ENCODE data around the gene NHLH1. TPM values are rescaled to one million over a fixed set of nuclear protein-coding genes. Genes with fewer than 3 reads are reported as not detected.

Gene NHLH1
- total RNA-seq, 1 experiment from 2014 or later: 0.18 TPM

DNA sequence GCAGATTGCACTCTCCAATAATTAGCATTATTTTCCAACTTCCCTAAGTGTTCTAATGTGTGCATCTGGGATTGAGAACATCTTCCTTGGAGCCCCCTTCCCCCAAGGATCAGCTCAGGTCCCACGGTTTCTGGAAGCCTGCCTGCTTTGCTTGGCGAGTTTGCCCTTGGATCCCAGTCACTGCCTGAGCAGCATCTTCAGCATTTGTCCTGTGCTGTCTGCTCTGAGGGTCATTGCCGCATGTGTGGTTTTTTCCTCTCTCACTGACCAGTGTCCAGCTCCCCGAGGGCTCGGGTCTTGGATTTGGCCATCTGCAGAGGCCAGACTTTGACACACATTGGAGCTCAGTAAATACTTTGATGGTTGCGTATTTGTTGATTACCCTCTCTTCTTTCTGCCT lies 51.6 kb downstream of the NHLH1 start:
- DNase-seq (ENCODE audit: low read depth, low spot score) (no peak), ATAC-seq (no peak)
- BruUV-seq (replicated peaks): no TSS peak
- no peaks in the 10 kb centered on the region for H3K36me3 ChIP-seq (ENCODE audit: control insufficient read depth, insufficient read depth, low read length)
- in situ Hi-C loops (cut with HindIII; ENCODE audit: low pct_unique_long_range_greater_than_20kb, low sequenced_read_pairs) (no loop called here), intact Hi-C loops (cut with micrococcal nuclease; ENCODE audit: unreplicated experiment) (no loop called here)
- H3K27ac ChIP-seq (ENCODE audit: low read length): no peak overlapping the region
- peaks cover 2% of the 10 kb centered on the region; the same call in 1 of the 2 replicates for H3K27me3 ChIP-seq (ENCODE audit: control insufficient read depth, insufficient read depth, low read length)
- no peak overlapping the region for H3K4me3 ChIP-seq (ENCODE audit: low read depth in 2 of 2, low read length in 2 of 2)
- POLR2A ChIA-PET: no interaction called here
- TF ChIP-seq, protein P1, sequence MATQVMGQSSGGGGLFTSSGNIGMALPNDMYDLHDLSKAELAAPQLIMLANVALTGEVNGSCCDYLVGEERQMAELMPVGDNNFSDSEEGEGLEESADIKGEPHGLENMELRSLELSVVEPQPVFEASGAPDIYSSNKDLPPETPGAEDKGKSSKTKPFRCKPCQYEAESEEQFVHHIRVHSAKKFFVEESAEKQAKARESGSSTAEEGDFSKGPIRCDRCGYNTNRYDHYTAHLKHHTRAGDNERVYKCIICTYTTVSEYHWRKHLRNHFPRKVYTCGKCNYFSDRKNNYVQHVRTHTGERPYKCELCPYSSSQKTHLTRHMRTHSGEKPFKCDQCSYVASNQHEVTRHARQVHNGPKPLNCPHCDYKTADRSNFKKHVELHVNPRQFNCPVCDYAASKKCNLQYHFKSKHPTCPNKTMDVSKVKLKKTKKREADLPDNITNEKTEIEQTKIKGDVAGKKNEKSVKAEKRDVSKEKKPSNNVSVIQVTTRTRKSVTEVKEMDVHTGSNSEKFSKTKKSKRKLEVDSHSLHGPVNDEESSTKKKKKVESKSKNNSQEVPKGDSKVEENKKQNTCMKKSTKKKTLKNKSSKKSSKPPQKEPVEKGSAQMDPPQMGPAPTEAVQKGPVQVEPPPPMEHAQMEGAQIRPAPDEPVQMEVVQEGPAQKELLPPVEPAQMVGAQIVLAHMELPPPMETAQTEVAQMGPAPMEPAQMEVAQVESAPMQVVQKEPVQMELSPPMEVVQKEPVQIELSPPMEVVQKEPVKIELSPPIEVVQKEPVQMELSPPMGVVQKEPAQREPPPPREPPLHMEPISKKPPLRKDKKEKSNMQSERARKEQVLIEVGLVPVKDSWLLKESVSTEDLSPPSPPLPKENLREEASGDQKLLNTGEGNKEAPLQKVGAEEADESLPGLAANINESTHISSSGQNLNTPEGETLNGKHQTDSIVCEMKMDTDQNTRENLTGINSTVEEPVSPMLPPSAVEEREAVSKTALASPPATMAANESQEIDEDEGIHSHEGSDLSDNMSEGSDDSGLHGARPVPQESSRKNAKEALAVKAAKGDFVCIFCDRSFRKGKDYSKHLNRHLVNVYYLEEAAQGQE (IDR thresholded peaks at IDR 0.05; ENCODE audit: insufficient read depth in 1 of 2, low read depth in 2 of 2, low read length in 1 of 2): no peak
- TF ChIP-seq POLR2AphosphoS5 (IDR thresholded peaks at IDR 0.05; ENCODE audit: low read depth, low read length) (no peak), SIN3A (IDR thresholded peaks at IDR 0.05; ENCODE audit: borderline replicate concordance, insufficient read depth, low read depth, low read length) (no peak), TCF7L2 (IDR thresholded peaks at IDR 0.05; ENCODE audit: low read depth, low read length) (no peak)
- TF ChIP-seq, protein P2, sequence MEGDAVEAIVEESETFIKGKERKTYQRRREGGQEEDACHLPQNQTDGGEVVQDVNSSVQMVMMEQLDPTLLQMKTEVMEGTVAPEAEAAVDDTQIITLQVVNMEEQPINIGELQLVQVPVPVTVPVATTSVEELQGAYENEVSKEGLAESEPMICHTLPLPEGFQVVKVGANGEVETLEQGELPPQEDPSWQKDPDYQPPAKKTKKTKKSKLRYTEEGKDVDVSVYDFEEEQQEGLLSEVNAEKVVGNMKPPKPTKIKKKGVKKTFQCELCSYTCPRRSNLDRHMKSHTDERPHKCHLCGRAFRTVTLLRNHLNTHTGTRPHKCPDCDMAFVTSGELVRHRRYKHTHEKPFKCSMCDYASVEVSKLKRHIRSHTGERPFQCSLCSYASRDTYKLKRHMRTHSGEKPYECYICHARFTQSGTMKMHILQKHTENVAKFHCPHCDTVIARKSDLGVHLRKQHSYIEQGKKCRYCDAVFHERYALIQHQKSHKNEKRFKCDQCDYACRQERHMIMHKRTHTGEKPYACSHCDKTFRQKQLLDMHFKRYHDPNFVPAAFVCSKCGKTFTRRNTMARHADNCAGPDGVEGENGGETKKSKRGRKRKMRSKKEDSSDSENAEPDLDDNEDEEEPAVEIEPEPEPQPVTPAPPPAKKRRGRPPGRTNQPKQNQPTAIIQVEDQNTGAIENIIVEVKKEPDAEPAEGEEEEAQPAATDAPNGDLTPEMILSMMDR (IDR thresholded peaks at IDR 0.05): no peak
- H3K4me1 ChIP-seq (ENCODE audit: control insufficient read depth, insufficient read depth, low read length): no peaks in the 10 kb centered on the region
- CTCF ChIA-PET: interaction anchor here (1.0 kb wide), 1 partner anchor 10 kb away, joined by 9 read pairs; no protein-coding TSS in a partner anchor
- H3K9me3 ChIP-seq (ENCODE audit: control insufficient read depth, insufficient read depth, low read depth, low read length): no peaks in the 10 kb centered on the region

DNA sequence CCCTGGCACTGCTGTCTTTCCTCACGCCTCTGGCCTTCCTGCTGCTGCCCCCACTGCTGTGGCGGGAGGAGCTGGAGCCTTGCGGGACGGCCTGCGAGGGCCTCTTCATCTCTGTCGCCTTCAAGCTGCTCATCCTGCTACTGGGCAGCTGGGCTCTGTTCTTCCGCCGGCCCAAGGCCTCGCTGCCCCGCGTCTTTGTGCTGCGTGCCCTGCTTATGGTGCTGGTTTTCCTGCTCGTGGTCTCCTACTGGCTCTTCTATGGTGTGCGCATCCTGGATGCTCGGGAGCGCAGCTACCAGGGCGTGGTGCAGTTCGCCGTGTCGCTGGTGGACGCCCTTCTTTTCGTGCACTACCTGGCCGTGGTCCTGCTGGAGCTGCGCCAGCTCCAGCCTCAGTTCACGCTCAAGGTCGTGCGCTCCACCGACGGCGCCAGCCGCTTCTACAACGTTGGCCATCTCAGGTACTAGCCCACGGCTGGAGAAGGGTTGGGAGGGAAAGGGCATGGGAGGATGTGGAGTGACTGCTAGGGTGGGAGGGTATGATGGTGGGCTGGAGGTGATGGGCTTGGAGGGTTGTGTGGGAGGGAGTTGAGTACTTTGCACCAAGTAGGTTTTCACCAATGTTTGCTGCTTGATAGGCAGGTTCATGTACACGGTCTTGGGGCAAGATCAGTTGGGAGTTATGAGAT lies 52.4 kb downstream of the NHLH1 start:
- Histone ChIP-seq H3K4me3 (ENCODE audit: low read depth in 2 of 2, low read length in 2 of 2) (no peak overlapping the region), H3K9me3 (ENCODE audit: control insufficient read depth, insufficient read depth, low read depth, low read length) (no peaks in the 10 kb centered on the region), H3K27ac (ENCODE audit: low read length) (no peak overlapping the region), H3K4me1 (ENCODE audit: control insufficient read depth, insufficient read depth, low read length) (no peaks in the 10 kb centered on the region), H3K27me3 (ENCODE audit: control insufficient read depth, insufficient read depth, low read length) (peaks cover 2% of the 10 kb centered on the region; the same call in 1 of the 2 replicates), H3K36me3 (ENCODE audit: control insufficient read depth, insufficient read depth, low read length) (no peaks in the 10 kb centered on the region)
- no peak for ATAC-seq
- DNase-seq (ENCODE audit: low read depth, low spot score): no peak
- POLR2A ChIA-PET: no interaction called here
- CTCF ChIA-PET: interaction anchor here (1.0 kb wide), 1 partner anchor 9 kb away, joined by 9 read pairs; no protein-coding TSS in a partner anchor
- TF ChIP-seq SIN3A (IDR thresholded peaks at IDR 0.05; ENCODE audit: borderline replicate concordance, insufficient read depth, low read depth, low read length) (no peak), POLR2AphosphoS5 (IDR thresholded peaks at IDR 0.05; ENCODE audit: low read depth, low read length) (no peak), TCF7L2 (IDR thresholded peaks at IDR 0.05; ENCODE audit: low read depth, low read length) (no peak)
- TF ChIP-seq, protein P2 (IDR thresholded peaks at IDR 0.05): no peak
- TF ChIP-seq, protein P1 (IDR thresholded peaks at IDR 0.05; ENCODE audit: insufficient read depth in 1 of 2, low read depth in 2 of 2, low read length in 1 of 2): no peak
- in situ Hi-C loops (cut with HindIII; ENCODE audit: low pct_unique_long_range_greater_than_20kb, low sequenced_read_pairs): no loop called here
- BruUV-seq (replicated peaks): no TSS peak
- intact Hi-C loops (cut with micrococcal nuclease; ENCODE audit: unreplicated experiment): no loop called here

All from Panc1 (cell line).